Measurements from ENCODE around the gene TP53TG3D.
"Not testable (repeated sequence)": the region's sequence is repeated elsewhere in the genome, so short reads cannot be mapped to it uniquely, and the experiment has no call there.

GRCh38 chr16:32286193-32286592 lies 33.1 kb downstream of the TP53TG3D start:
- not testable (repeated sequence) for TF ChIP-seq POLR2AphosphoS5 (IDR thresholded peaks at IDR 0.05; ENCODE audit: low read depth); CTCF (conservative IDR thresholded peaks at IDR 0.05; ENCODE audit: low read depth in 2 of 2); JUNB (IDR thresholded peaks at IDR 0.05; ENCODE audit: unreplicated experiment); EZH2 (IDR thresholded peaks at IDR 0.05; ENCODE audit: low read depth, unreplicated experiment); CREB1 (CRISPR knock-in tag; IDR thresholded peaks at IDR 0.05; ENCODE audit: low read depth); ETS1 (IDR thresholded peaks at IDR 0.05); ZNF114 (CRISPR knock-in tag; IDR thresholded peaks at IDR 0.05); REST (IDR thresholded peaks at IDR 0.05; ENCODE audit: unreplicated experiment); EZH2phosphoT487 (IDR thresholded peaks at IDR 0.05; ENCODE audit: unreplicated experiment); NANOG (IDR thresholded peaks at IDR 0.05; ENCODE audit: borderline replicate concordance); ZNF331 (CRISPR knock-in tag; IDR thresholded peaks at IDR 0.05; ENCODE audit: low read depth)

All from GM23338 (cell line).